Neuronal stem cell (in vitro differentiated cells): Measurements from ENCODE around the gene ATXN10.

Experiments used
- DNase-seq: peaks from one replicate; pipeline ENCODE4 v3.0.0-alpha.2; 2013; ENCODE audit warnings: low spot score
- H2AFZ ChIP-seq: one replicate; pipeline ENCODE4 v1.6.1; 2013; ENCODE audit warnings: mild to moderate bottlenecking, low read length, inconsistent platforms
- H2AK5ac ChIP-seq: 2 replicates; pipeline ENCODE4 v1.6.1; 2013; ENCODE audit warnings: low read depth, mild to moderate bottlenecking, inconsistent platforms, low read length, moderate library complexity, mixed read lengths
- H2BK120ac ChIP-seq: 2 replicates; pipeline ENCODE4 v1.6.1; 2013; ENCODE audit warnings: low read depth, mild to moderate bottlenecking, inconsistent platforms, low read length, moderate library complexity, mixed read lengths
- H2BK12ac ChIP-seq: one replicate; pipeline ENCODE4 v1.6.1; 2013; ENCODE audit warnings: low read length, inconsistent platforms
- H2BK15ac ChIP-seq: 2 replicates; pipeline ENCODE4 v1.6.1; 2013; ENCODE audit warnings: mild to moderate bottlenecking, low read length, inconsistent platforms, mixed read lengths
- H2BK5ac ChIP-seq: one replicate; pipeline ENCODE4 v1.6.1; 2013; ENCODE audit warnings: inconsistent platforms, mild to moderate bottlenecking, low read length, moderate library complexity
- H3K14ac ChIP-seq: one replicate; pipeline ENCODE4 v1.6.1; 2013; ENCODE audit warnings: low read length, inconsistent platforms
- H3K18ac ChIP-seq: 2 replicates; pipeline ENCODE4 v1.6.1; 2013; ENCODE audit warnings: low read length, inconsistent platforms
- H3K23ac ChIP-seq: 2 replicates; pipeline ENCODE4 v1.6.1; 2013; ENCODE audit warnings: low read depth, mild to moderate bottlenecking, mixed read lengths, low read length, inconsistent platforms; ENCODE audit not compliant: poor library complexity
- H3K27ac ChIP-seq: replicated peaks from 3 replicates; pipeline ENCODE4 v1.5.1; 2013; ENCODE audit warnings: low read length, inconsistent platforms
- H3K27me3 ChIP-seq, 3 experiments: 2 replicates each; pipeline ENCODE4 v1.6.1; 2013; ENCODE audit warnings: low read length in 3 of 3, mild to moderate bottlenecking in 2 of 3, inconsistent platforms in 1 of 3, low read depth in 1 of 3, mixed read lengths in 1 of 3, moderate library complexity in 1 of 3; ENCODE audit not compliant: control insufficient read depth in 3 of 3, insufficient read depth in 3 of 3
- H3K36me3 ChIP-seq, 2 donors: replicated peaks in 1 of 2; 2 replicates each; pipeline ENCODE4 v1.6.1; 2013; ENCODE audit warnings: low read length in 2 of 2; ENCODE audit not compliant: control insufficient read depth in 2 of 2, insufficient read depth in 2 of 2
- H3K4ac ChIP-seq: 2 replicates; pipeline ENCODE4 v1.6.1; 2013; ENCODE audit warnings: inconsistent platforms, mild to moderate bottlenecking, low read length, moderate library complexity
- H3K4me1 ChIP-seq, 2 donors: 1 replicate in 1 of 2; 2 replicates in 1 of 2; pipeline ENCODE4 v1.6.1; 2013; ENCODE audit warnings: low read length in 2 of 2, low read depth in 1 of 2; ENCODE audit not compliant: control insufficient read depth in 2 of 2, insufficient read depth in 1 of 2
- H3K4me2 ChIP-seq: one replicate; pipeline ENCODE4 v1.6.1; 2013; ENCODE audit warnings: mild to moderate bottlenecking, low read length, inconsistent platforms; ENCODE audit not compliant: insufficient read depth, poor library complexity, severe bottlenecking
- H3K4me3 ChIP-seq, 2 donors: 2 replicates each; pipeline ENCODE4 v1.5.1; 2013; ENCODE audit warnings: low read length in 2 of 2, mild to moderate bottlenecking in 2 of 2, inconsistent platforms in 1 of 2, moderate library complexity in 1 of 2
- H3K79me1 ChIP-seq: one replicate; pipeline ENCODE4 v1.6.1; 2013; ENCODE audit warnings: low read depth, mild to moderate bottlenecking, inconsistent platforms, low read length, moderate library complexity
- H3K9ac ChIP-seq: one replicate; pipeline ENCODE4 v1.6.1; 2013; ENCODE audit warnings: mild to moderate bottlenecking, low read depth, low read length, inconsistent platforms; ENCODE audit not compliant: poor library complexity
- H3K9me3 ChIP-seq, 2 donors: replicated peaks in 1 of 2; 2 replicates each; pipeline versions ENCODE3 to v1.6.1; 2013; ENCODE audit warnings: low read length in 2 of 2, mild to moderate bottlenecking in 2 of 2, inconsistent platforms in 1 of 2, low read depth in 1 of 2, mixed read lengths in 1 of 2, moderate library complexity in 1 of 2; ENCODE audit not compliant: control insufficient read depth in 2 of 2, insufficient read depth in 1 of 2
- H4K8ac ChIP-seq: one replicate; pipeline ENCODE4 v1.6.1; 2013; ENCODE audit warnings: low read depth, mild to moderate bottlenecking, inconsistent platforms, low read length, moderate library complexity
- H4K91ac ChIP-seq: one replicate; pipeline ENCODE4 v1.6.1; 2013; ENCODE audit warnings: low read length, low read depth, mild to moderate bottlenecking, inconsistent platforms; ENCODE audit not compliant: poor library complexity
- WGBS, 2 donors: extraction: QIAGEN DNeasy Blood & Tissue Kit; methylation state at CpG; one replicate each; pipeline ENCODE4 v1.1.7; 2013; ENCODE audit warnings: missing lambda C conversion rate in 2 of 2, mixed read lengths in 1 of 2; ENCODE audit not compliant: insufficient read length in 2 of 2, insufficient replicate concordance in 1 of 2; ENCODE audit errors: extremely low coverage in 2 of 2; 5-methylcytosine and 5-hydroxymethylcytosine counted together

ATXN10 gene

GRCh38 chr22:45888221-45889092 is 216.8 kb downstream of the ATXN10 start:
- Histone ChIP-seq H3K18ac (peak overlapping the region; percentile 98), H4K91ac (peak overlapping the region; percentile 99), H2AK5ac (peak overlapping the region; percentile 100), H3K23ac (peak overlapping the region; percentile 50), H2BK15ac (peak overlapping the region; percentile 96), H2BK5ac (peak overlapping the region; percentile 100), H3K9me3 (peaks cover 0 to 6% of the 10 kb centered on the region in 2 donors), H2BK12ac (peak overlapping the region; percentile 100), H3K9ac (no peak overlapping the region), H3K4me3 (no peak overlapping the region), H2BK120ac (peak overlapping the region; percentile 95), H3K36me3 (peaks cover 0 to 2% of the 10 kb centered on the region in 2 donors), H3K4me1 (peaks cover 32 to 36% of the 10 kb centered on the region in 2 donors), H3K27me3 (peaks cover 0 to 14% (median 0%) of the 10 kb centered on the region in 3 experiments), H3K27ac (peak overlapping the region; percentile 96), H3K4ac (peak overlapping the region; percentile 93), H3K79me1 (peaks cover 6% of the 10 kb centered on the region), H4K8ac (peak overlapping the region; percentile 29), H2AFZ (no peak overlapping the region), H3K4me2 (peak overlapping the region; percentile 32), H3K14ac (peak overlapping the region; percentile 85)
- DNase-seq = no peak
- WGBS, 2 donors = no CpG with 5 or more reads among the region's 27 CpGs

- H3K4me2 ChIP-seq = peak overlapping the region; percentile 32
- peak overlapping the region; percentile 98 for H3K18ac ChIP-seq
- WGBS, 2 donors = no CpG with 5 or more reads among the region's 10 CpGs
- H2BK15ac ChIP-seq = peak overlapping the region; percentile 96
- H3K4me3 ChIP-seq = no peak overlapping the region
- peak overlapping the region; percentile 79 for H3K9ac ChIP-seq
- H3K4ac ChIP-seq = peak overlapping the region; percentile 60
- peak overlapping the region; percentile 29 for H4K8ac ChIP-seq
- DNase-seq = no peak
- peak overlapping the region; percentile 86 for H2AFZ ChIP-seq
- H3K23ac ChIP-seq = peak overlapping the region; percentile 50
- peak overlapping the region; percentile 99 for H4K91ac ChIP-seq
- H2AK5ac ChIP-seq = peak overlapping the region; percentile 100
- peak overlapping the region; percentile 95 for H2BK120ac ChIP-seq
- peak overlapping the region; percentile 96 for H3K27ac ChIP-seq
- peak overlapping the region; percentile 56 for H3K14ac ChIP-seq
- peak overlapping the region; percentile 100 for H2BK12ac ChIP-seq
- H3K9me3 ChIP-seq = peaks cover 0 to 6% of the 10 kb centered on the region in 2 donors
- peak overlapping the region; percentile 100 for H2BK5ac ChIP-seq
- peaks cover 0 to 2% of the 10 kb centered on the region in 2 donors for H3K36me3 ChIP-seq
- peaks cover 6% of the 10 kb centered on the region for H3K79me1 ChIP-seq
- H3K4me1 ChIP-seq = peaks cover 32 to 36% of the 10 kb centered on the region in 2 donors
- H3K27me3 ChIP-seq = peaks cover 0 to 9% (median 0%) of the 10 kb centered on the region in 3 experiments
Observed at GRCh38 chr22:45889093-45889538, 217.5 kb downstream of the ATXN10 start.

GRCh38 chr22:45889539-45890350 is 218.1 kb downstream of the ATXN10 start:
- Histone ChIP-seq H2BK12ac (peak overlapping the region; percentile 100), H4K91ac (peak overlapping the region; percentile 100), H3K79me1 (peaks cover 6% of the 10 kb centered on the region), H3K9me3 (peaks cover 0 to 6% of the 10 kb centered on the region in 2 donors), H3K18ac (peak overlapping the region; percentile 99), H3K4me1 (peaks cover 29 to 33% of the 10 kb centered on the region in 2 donors), H3K27ac (peak overlapping the region; percentile 96), H3K14ac (peak overlapping the region; percentile 97), H2AFZ (peak overlapping the region; percentile 86), H2BK5ac (peak overlapping the region; percentile 100), H4K8ac (no peak overlapping the region), H3K27me3 (peaks cover 0 to 7% (median 0%) of the 10 kb centered on the region in 3 experiments), H2BK120ac (peak overlapping the region; percentile 95), H2AK5ac (peak overlapping the region; percentile 100), H3K9ac (peak overlapping the region; percentile 79), H3K4ac (peak overlapping the region; percentile 93), H3K4me3 (no peak overlapping the region), H3K23ac (peak overlapping the region; percentile 17), H2BK15ac (peak overlapping the region; percentile 96), H3K36me3 (peaks cover 0 to 2% of the 10 kb centered on the region in 2 donors), H3K4me2 (no peak overlapping the region)
- WGBS, 2 donors = no CpG with 5 or more reads among the region's 56 CpGs
- peak; percentile 70 for DNase-seq
